ENCODE results near the gene ANO7.

The ANO7 gene

GRCh38 chr2:241188361-241189092 is at the start of gene ANO7:
Gene ANO7, plus strand, starts transcription at chr2:241188677. Its CDS starts 1,387 bp downstream, at chr2:241190064.
- DNase-seq (ENCODE audit: insufficient read length, low spot score) (no peak), FAIRE-seq (no peak)

GRCh38 chr2:241139531-241140444 is 48.7 kb upstream of the ANO7 start:
- DNase-seq (ENCODE audit: insufficient read length, low spot score) (no peak), FAIRE-seq (no peak)

- no peak for DNase-seq (ENCODE audit: insufficient read length, low spot score)
Measured at GRCh38 chr2:241140445-241140840, 48.0 kb upstream of the ANO7 start.

GRCh38 chr2:241141214-241141770 is 47.2 kb upstream of the ANO7 start:
- DNase-seq (ENCODE audit: insufficient read length, low spot score) (no peak), FAIRE-seq (no peak)

More at GRCh38 chr2:241140445-241140840, 48.0 kb upstream of the ANO7 start:
- FAIRE-seq: no peak

GRCh38 chr2:241142063-241142462 is 46.4 kb upstream of the ANO7 start:
- FAIRE-seq (no peak), DNase-seq (ENCODE audit: insufficient read length, low spot score) (no peak)

GRCh38 chr2:241142593-241142992 is 45.9 kb upstream of the ANO7 start:
- DNase-seq (ENCODE audit: insufficient read length, low spot score) (no peak), FAIRE-seq (no peak)

- no peak for FAIRE-seq
- no peak for DNase-seq (ENCODE audit: insufficient read length, low spot score)
Measured at GRCh38 chr2:241146286-241146685, 42.2 kb upstream of the ANO7 start.

GRCh38 chr2:241147336-241147735 is 41.1 kb upstream of the ANO7 start:
- no peak for FAIRE-seq

GRCh38 chr2:241148239-241148638 is 40.2 kb upstream of the ANO7 start:
- peak; percentile 9 for FAIRE-seq
- no peak for DNase-seq (ENCODE audit: insufficient read length, low spot score)

More at GRCh38 chr2:241147336-241147735, 41.1 kb upstream of the ANO7 start:
- no peak for DNase-seq (ENCODE audit: insufficient read length, low spot score)

- DNase-seq (ENCODE audit: insufficient read length, low spot score) (peak; percentile 96), FAIRE-seq (peak; percentile 69)
Measured at GRCh38 chr2:241148891-241149674, 39.4 kb upstream of the ANO7 start, which contains the start of gene PASK. Gene PASK, minus strand, starts transcription at chr2:241149472. Its CDS starts 6,440 bp downstream, at chr2:241143032.

- DNase-seq (ENCODE audit: insufficient read length, low spot score): no peak
- FAIRE-seq: no peak
Measured at GRCh38 chr2:241149675-241149924, 38.9 kb upstream of the ANO7 start.

GRCh38 chr2:241149925-241150659 is 38.4 kb upstream of the ANO7 start, which contains the start of gene PPP1R7:
Gene PPP1R7, plus strand, starts transcription at chr2:241150467. Its CDS starts 29 bp downstream, at chr2:241150496.
- DNase-seq (ENCODE audit: insufficient read length, low spot score) (peak; percentile 99), FAIRE-seq (peak; percentile 87)

GRCh38 chr2:241150660-241151530 is 37.6 kb upstream of the ANO7 start:
- DNase-seq (ENCODE audit: insufficient read length, low spot score) (no peak), FAIRE-seq (peak; percentile 28)

- no peak for FAIRE-seq
- no peak for DNase-seq (ENCODE audit: insufficient read length, low spot score)
Measured at GRCh38 chr2:241151934-241152660, 36.4 kb upstream of the ANO7 start.

GRCh38 chr2:241153616-241154015 is 34.9 kb upstream of the ANO7 start:
- FAIRE-seq (no peak), DNase-seq (ENCODE audit: insufficient read length, low spot score) (no peak)

GRCh38 chr2:241154915-241155314 is 33.6 kb upstream of the ANO7 start:
- DNase-seq (ENCODE audit: insufficient read length, low spot score) (no peak), FAIRE-seq (no peak)

- FAIRE-seq: no peak
Measured at GRCh38 chr2:241155936-241156335, 32.5 kb upstream of the ANO7 start.

GRCh38 chr2:241156971-241157441 is 31.5 kb upstream of the ANO7 start:
- FAIRE-seq (no peak), DNase-seq (ENCODE audit: insufficient read length, low spot score) (no peak)

More at GRCh38 chr2:241155936-241156335, 32.5 kb upstream of the ANO7 start:
- no peak for DNase-seq (ENCODE audit: insufficient read length, low spot score)

Data from HTR-8/SVneo (cell line).